HCT116 (cell line): ENCODE results near the gene PARD6G.

Source experiments
- CTCF ChIP-seq, 3 experiments: fragments of 200-600 bp in 1 of 3; sonication (generic) in 1 of 3; IDR thresholded peaks in 2 of 3; conservative IDR thresholded peaks in 1 of 3; 2 replicates each; pipeline ENCODE4 v1.5.1; 2012 to 2017; ENCODE audit warnings: low read depth in 2 of 3, low read length in 2 of 3, antibody characterized with exemption in 1 of 3, borderline replicate concordance in 1 of 3, control low read depth in 1 of 3, mild to moderate bottlenecking in 1 of 3, mixed read lengths in 1 of 3, mixed run types in 1 of 3, moderate library complexity in 1 of 3; ENCODE audit not compliant: insufficient read depth in 1 of 3
- EZH2 ChIP-seq: fragments of 200-600 bp; sonication (generic); IDR thresholded peaks from 2 replicates; pipeline ENCODE4 v1.6.1; 2017; ENCODE audit warnings: antibody characterized with exemption, mixed run types
- JUND ChIP-seq: IDR thresholded peaks from 2 replicates; pipeline ENCODE4 v1.6.1; 2012
- SIN3A ChIP-seq: IDR thresholded peaks from 2 replicates; pipeline ENCODE4 v1.6.1; 2012; ENCODE audit warnings: low read depth
- ZBTB33 ChIP-seq: IDR thresholded peaks from 2 replicates; pipeline ENCODE4 v1.6.1; 2011; ENCODE audit warnings: mild to moderate bottlenecking, low read length, moderate library complexity; ENCODE audit not compliant: insufficient replicate concordance; ENCODE audit errors: extremely low read depth
- ZFX ChIP-seq: fragments of 450-650 bp; IDR thresholded peaks from 2 replicates; pipeline ENCODE4 v1.6.1; 2017
- ZNF274 ChIP-seq: fragments of 200-500 bp; sonication (Bioruptor generic); IDR thresholded peaks from 2 replicates; pipeline ENCODE4 v1.6.1; 2014; ENCODE audit warnings: mild to moderate bottlenecking, low read depth, low read length, inconsistent platforms

GRCh38 chr18:80249217-80250093 is 2.1 kb upstream of the PARD6G start:
- TF ChIP-seq CTCF (IDR thresholded peaks at IDR 0.05 in 2 of 3, conservative IDR thresholded peaks at IDR 0.05 in 1 of 3; ENCODE audit: borderline replicate concordance in 1 of 3, insufficient read depth in 1 of 3, low read depth in 2 of 3, low read length in 2 of 3): no peak
- no peak for TF ChIP-seq EZH2
- no peak for TF ChIP-seq ZNF274
- TF ChIP-seq JUND: no peak
- no peak for TF ChIP-seq SIN3A
- TF ChIP-seq ZBTB33: no peak
- TF ChIP-seq ZFX: no peak
